Natural killer cell (primary cell): ENCODE measurements around the gene XXYLT1. TPM values are rescaled to one million over a fixed set of nuclear protein-coding genes. Genes with fewer than 3 reads are reported as not detected.

Source experiments
- ATAC-seq, 3 donors: fragments of 150-1000 bp in 2 of 3; fragments of 200-7000 bp in 1 of 3; cut with Tn5 transposase; 1 replicate in 1 of 3; 2 replicates in 2 of 3; pipeline ENCODE4 v1.10.0; 2021; ENCODE audit warnings: mild to moderate bottlenecking in 2 of 3, moderate library complexity in 2 of 3
- DNase-seq, 2 donors: peaks; one replicate each; pipeline versions ENCODE4 v3.0.0 to v3.0.0-alpha.2; 2013 to 2021; ENCODE audit warnings: mixed read lengths in 1 of 2
- H3K27ac ChIP-seq: one replicate; pipeline ENCODE4 v1.5.1; 2013; ENCODE audit warnings: mild to moderate bottlenecking, low read length
- H3K27me3 ChIP-seq: one replicate; pipeline ENCODE4 v1.6.1; 2013; ENCODE audit warnings: low read length; ENCODE audit not compliant: control insufficient read depth, insufficient read depth
- H3K36me3 ChIP-seq: one replicate; pipeline ENCODE4 v1.6.1; 2013; ENCODE audit warnings: low read length; ENCODE audit not compliant: control insufficient read depth, insufficient read depth
- H3K4me1 ChIP-seq: one replicate; pipeline ENCODE4 v1.6.1; 2013; ENCODE audit warnings: low read length; ENCODE audit not compliant: control insufficient read depth, insufficient read depth
- H3K4me3 ChIP-seq: one replicate; pipeline ENCODE4 v1.5.1; 2013; ENCODE audit warnings: low read length
- H3K9me3 ChIP-seq: one replicate; pipeline ENCODE4 v1.6.1; 2013; ENCODE audit warnings: low read length; ENCODE audit not compliant: control insufficient read depth, insufficient read depth
- H3K27ac Mint-ChIP-seq, 2 donors: one replicate each; pipeline ENCODE4 v1.8.0; 2022; ENCODE audit warnings: mild to moderate bottlenecking in 2 of 2, mixed read lengths in 2 of 2, moderate library complexity in 1 of 2
- H3K27me3 Mint-ChIP-seq, 2 donors: one replicate each; pipeline ENCODE4 v1.8.0; 2022; ENCODE audit warnings: low read depth in 2 of 2, mixed read lengths in 2 of 2
- H3K36me3 Mint-ChIP-seq: one replicate; pipeline ENCODE4 v1.8.0; 2022; ENCODE audit warnings: mixed read lengths
- H3K4me1 Mint-ChIP-seq, 2 donors: one replicate each; pipeline ENCODE4 v1.8.0; 2022; ENCODE audit warnings: mixed read lengths in 2 of 2
- H3K4me3 Mint-ChIP-seq: one replicate; pipeline ENCODE4 v1.8.0; 2022; ENCODE audit warnings: mild to moderate bottlenecking, moderate library complexity, mixed read lengths
- H3K9me3 Mint-ChIP-seq, 2 donors: one replicate each; pipeline ENCODE4 v1.8.0; 2022; ENCODE audit warnings: mixed read lengths in 2 of 2
- CTCF ChIP-seq: fragments of 200-600 bp; IDR thresholded peaks from one replicate; pipeline ENCODE4 v1.8.0; 2022; ENCODE audit warnings: antibody characterized with exemption
- WGBS: methylation state at CpG from one replicate; pipeline ENCODE4 v1.1.7; 2013; ENCODE audit warnings: missing lambda C conversion rate; ENCODE audit not compliant: insufficient coverage; 5-methylcytosine and 5-hydroxymethylcytosine counted together
- intact Hi-C: fragments of 100-400 bp; cut with micrococcal nuclease; formaldehyde crosslinking; loops from one replicate; pipeline ENCODE4 v1.14.2; 2022
- total RNA-seq, 4 donors: library from RNA; stranded (reverse); fragments of 120-200 nt in 1 of 4; gene quantifications; one replicate each; pipeline versions ENCODE4 v1.2.3 to v1.2.4, GENCODE V29; 2013 to 2022

Gene XXYLT1
- total RNA-seq, 3 donors from 2014 or later (not counting 1 experiment from before 2014, with no cell fraction given), result 8.7 to 13.6 (median 10.2) TPM

- peak overlapping the region; percentile 90 for H3K4me3 Mint-ChIP-seq
- peak; percentile 77 for TF ChIP-seq CTCF
- DNase-seq (peak; percentile 85 to 91), ATAC-seq (peak; percentile 73 to 86 (median 74))
- Histone ChIP-seq H3K9me3 (no peaks in the 10 kb centered on the region), H3K4me3 (peak overlapping the region; percentile 92), H3K4me1 (peaks cover 23% of the 10 kb centered on the region), H3K36me3 (peaks cover 4% of the 10 kb centered on the region), H3K27me3 (no peaks in the 10 kb centered on the region), H3K27ac (peak overlapping the region; percentile 53)
- no peaks in the 10 kb centered on the region for H3K27me3 Mint-ChIP-seq
- peaks cover 24 to 25% of the 10 kb centered on the region in 2 donors for H3K4me1 Mint-ChIP-seq
- H3K27ac Mint-ChIP-seq, result peak overlapping the region; percentile 73 to 84
- WGBS, result 1% methylated on average over 30 of the region's 30 CpGs
- intact Hi-C loops, result loop anchor here (1.0 kb wide), 4 partner anchors 11 to 272 kb away; partner anchors contain the start of gene PPP1R2
- no peaks in the 10 kb centered on the region for H3K9me3 Mint-ChIP-seq
- no peaks in the 10 kb centered on the region for H3K36me3 Mint-ChIP-seq
Measured at GRCh38 chr3:195271410-195272243, 668 bp upstream of the XXYLT1 start.

- under 1% methylated on average over 52 of the region's 52 CpGs for WGBS
- ATAC-seq, result no peak
- Histone ChIP-seq H3K36me3 (no peaks in the 10 kb centered on the region), H3K27me3 (no peaks in the 10 kb centered on the region), H3K4me1 (peaks cover 23% of the 10 kb centered on the region), H3K27ac (peak overlapping the region; percentile 46), H3K9me3 (no peaks in the 10 kb centered on the region), H3K4me3 (peak overlapping the region; percentile 92)
- H3K4me3 Mint-ChIP-seq, result peak overlapping the region; percentile 78
- H3K9me3 Mint-ChIP-seq, result no peaks in the 10 kb centered on the region
- H3K27ac Mint-ChIP-seq, result peak overlapping the region in 1 of 2 donors; percentile 47
- DNase-seq, result peak in 1 of 2 donors; percentile 59
- intact Hi-C loops, result no loop called here
- no peaks in the 10 kb centered on the region for H3K27me3 Mint-ChIP-seq
- H3K36me3 Mint-ChIP-seq, result no peaks in the 10 kb centered on the region
- peaks cover 24 to 25% of the 10 kb centered on the region in 2 donors for H3K4me1 Mint-ChIP-seq
- TF ChIP-seq CTCF, result peak; percentile 57
Measured at GRCh38 chr3:195270079-195270816, 711 bp downstream of the XXYLT1 start.

- Histone ChIP-seq H3K27me3 (no peaks in the 10 kb centered on the region), H3K36me3 (no peaks in the 10 kb centered on the region), H3K9me3 (no peaks in the 10 kb centered on the region), H3K27ac (no peak overlapping the region), H3K4me3 (no peak overlapping the region), H3K4me1 (peaks cover 23% of the 10 kb centered on the region)
- intact Hi-C loops, result loop anchor here (10.0 kb wide), 2 partner anchors 265 to 785 kb away; partner anchors contain the start of gene ATP13A3
- peaks cover 24 to 25% of the 10 kb centered on the region in 2 donors for H3K4me1 Mint-ChIP-seq
- no peaks in the 10 kb centered on the region for H3K9me3 Mint-ChIP-seq
- TF ChIP-seq CTCF, result no peak
- peak overlapping the region in 1 of 2 donors; percentile 47 for H3K27ac Mint-ChIP-seq
- no peak for DNase-seq
- no peaks in the 10 kb centered on the region for H3K27me3 Mint-ChIP-seq
- WGBS, result 76% methylated on average over 4 of the region's 5 CpGs
- peak overlapping the region; percentile 78 for H3K4me3 Mint-ChIP-seq
- no peak for ATAC-seq
- H3K36me3 Mint-ChIP-seq, result no peaks in the 10 kb centered on the region
Measured at GRCh38 chr3:195269375-195270078, 1.4 kb downstream of the XXYLT1 start.
